OCI-LY7 (cell line): ENCODE measurements around the gene ERBB2. TPM values are rescaled to one million over a fixed set of nuclear protein-coding genes. Genes with fewer than 3 reads are reported as not detected.
A peak's percentile ranks its signal among the peaks of the same experiment; 100 is the strongest.

ENCODE experiments used
- BruUV-seq: library from RNA; stranded (reverse); fragments of 400-500 nt; replicated peaks from 2 replicates; lab custom pipeline; 2021; lab: Mats Ljungman, UMichigan
- CTCF ChIA-PET: fragments of 300-600 bp; sonication (Branson Sonifier 250); formaldehyde crosslinking; loops from one replicate; lab custom pipeline; 2022; ENCODE audit warnings: antibody characterized with exemption; ENCODE audit not compliant: unreplicated experiment; lab: Charles Lee
- POLR2A ChIA-PET: fragments of 300-600 bp; sonication (Branson Sonifier 250); formaldehyde crosslinking; loops from one replicate; lab custom pipeline; 2022; ENCODE audit warnings: antibody characterized with exemption; lab: Charles Lee
- DNase-seq: peaks from one replicate; pipeline ENCODE4 v3.0.0-alpha.2; 2015; ENCODE audit warnings: low spot score
- H2AFZ ChIP-seq: fragments of 200-600 bp; sonication (generic), shearing (Covaris generic); 2 replicates; pipeline ENCODE4 v1.6.1; 2014; ENCODE audit warnings: mild to moderate bottlenecking, antibody characterized with exemption, low read length, moderate library complexity
- H3K27ac ChIP-seq: fragments of 200-600 bp; sonication (generic); 2 replicates; pipeline ENCODE4 v1.5.1; 2014; ENCODE audit warnings: mixed run types, low read depth, mild to moderate bottlenecking, moderate library complexity, low read length, inconsistent platforms; ENCODE audit not compliant: poor library complexity, severe bottlenecking
- H3K36me3 ChIP-seq: fragments of 200-600 bp; sonication (generic); 2 replicates; pipeline ENCODE4 v1.6.1; 2014; ENCODE audit warnings: mild to moderate bottlenecking, antibody characterized with exemption, low read length, moderate library complexity, mixed read lengths; ENCODE audit not compliant: insufficient read depth
- H3K4me1 ChIP-seq: fragments of 200-600 bp; sonication (generic); 2 replicates; pipeline ENCODE4 v1.5.1; 2014; ENCODE audit warnings: mild to moderate bottlenecking, low read length; ENCODE audit not compliant: insufficient read depth, poor library complexity, severe bottlenecking
- H3K4me2 ChIP-seq: fragments of 200-600 bp; sonication (generic); 2 replicates; pipeline ENCODE4 v1.6.1; 2014; ENCODE audit warnings: mild to moderate bottlenecking, low read length
- H3K4me3 ChIP-seq: fragments of 200-600 bp; sonication (generic); 2 replicates; pipeline ENCODE4 v1.5.1; 2014; ENCODE audit warnings: mild to moderate bottlenecking, low read depth, low read length; ENCODE audit not compliant: poor library complexity, severe bottlenecking
- H3K79me2 ChIP-seq: fragments of 200-600 bp; sonication (generic); 2 replicates; pipeline ENCODE4 v1.6.1; 2016; ENCODE audit warnings: low read depth, mild to moderate bottlenecking, low read length, moderate library complexity, mixed read lengths; ENCODE audit not compliant: insufficient read depth
- H3K9me2 ChIP-seq: fragments of 200-600 bp; sonication (generic); 2 replicates; pipeline ENCODE4 v1.6.1; 2016; ENCODE audit warnings: mild to moderate bottlenecking, low read length, mixed read lengths; ENCODE audit not compliant: insufficient read depth
- H3K9me3 ChIP-seq: fragments of 200-600 bp; sonication (generic); 2 replicates; pipeline ENCODE4 v1.6.1; 2014; ENCODE audit warnings: mild to moderate bottlenecking, mixed run types, low read length, mixed read lengths
- H4K20me1 ChIP-seq: fragments of 200-600 bp; sonication (generic); 2 replicates; pipeline ENCODE4 v1.6.1; 2014; ENCODE audit warnings: mild to moderate bottlenecking, antibody characterized with exemption, low read length, moderate library complexity, mixed read lengths; ENCODE audit not compliant: insufficient read depth
- CTCF ChIP-seq: fragments of 200-600 bp; sonication (generic); conservative IDR thresholded peaks from 2 replicates; pipeline ENCODE4 v1.5.1; 2014; ENCODE audit warnings: mild to moderate bottlenecking, antibody characterized with exemption, low read length, moderate library complexity, mixed read lengths
- EZH2phosphoT487 ChIP-seq: fragments of 200-600 bp; sonication (generic); IDR thresholded peaks from 2 replicates; pipeline ENCODE4 v1.6.1; 2018; ENCODE audit warnings: low read depth, borderline replicate concordance, mild to moderate bottlenecking, mixed run types, antibody characterized with exemption, low read length, moderate library complexity, mixed read lengths
- intact Hi-C: fragments of 100-400 bp; cut with micrococcal nuclease; formaldehyde crosslinking; loops from one replicate; pipeline ENCODE4 v1.10.0; 2022; ENCODE audit not compliant: unreplicated experiment
- total RNA-seq, 2 experiments: library from RNA; depleted of rRNA in 1 of 2; stranded (reverse); fragments of >200 nt in 1 of 2; shearing (Covaris generic) in 1 of 2; gene quantifications; 2 replicates each; pipeline ENCODE4 v1.2.3, GENCODE V29; 2014 to 2022

ERBB2 gene
- total RNA-seq, 2 experiments from 2014 or later, result 6.5 to 11.4 TPM

GRCh38 chr17:39769974-39770587 lies 70.2 kb downstream of the ERBB2 start:
- peak overlapping the region; percentile 94 for H3K27ac ChIP-seq
- peak; percentile 67 for DNase-seq
- peaks cover 85% of the 10 kb centered on the region for H3K4me1 ChIP-seq
- H4K20me1 ChIP-seq, result peaks cover under 1% of the 10 kb centered on the region; the same call in 1 of the 2 replicates
- no TSS peak for BruUV-seq
- TF ChIP-seq EZH2phosphoT487 (no peak), CTCF (no peak)
- H2AFZ ChIP-seq, result no peak overlapping the region
- H3K9me3 ChIP-seq, result no peaks in the 10 kb centered on the region
- CTCF ChIA-PET, result no interaction called here
- no peaks in the 10 kb centered on the region for H3K9me2 ChIP-seq
- H3K4me2 ChIP-seq, result peak overlapping the region; percentile 88
- H3K36me3 ChIP-seq, result peaks cover 98% of the 10 kb centered on the region
- H3K79me2 ChIP-seq, result peaks cover 97% of the 10 kb centered on the region
- intact Hi-C loops, result no loop called here
- H3K4me3 ChIP-seq, result peak overlapping the region; percentile 41
- POLR2A ChIA-PET, result interaction anchor here (0.5 to 2.0 kb wide), 5 partner anchors 11 to 388 kb away, joined by 3 to 18 read pairs (median 3); no protein-coding TSS in a partner anchor

- H4K20me1 ChIP-seq, result no peaks in the 10 kb centered on the region
- peaks cover 89% of the 10 kb centered on the region for H3K4me1 ChIP-seq
- ChIA-PET CTCF (no interaction called here), POLR2A (interaction anchor here (0.6 to 1.0 kb wide), 5 partner anchors 13 to 90 kb away, joined by 3 to 9 read pairs (median 3); no protein-coding TSS in a partner anchor)
- H3K9me3 ChIP-seq, result no peaks in the 10 kb centered on the region
- BruUV-seq, result no TSS peak
- no peak overlapping the region for H2AFZ ChIP-seq
- H3K27ac ChIP-seq, result peak overlapping the region; percentile 94
- peak overlapping the region; percentile 74 for H3K4me3 ChIP-seq
- intact Hi-C loops, result no loop called here
- no peak for TF ChIP-seq CTCF
- no peak for TF ChIP-seq EZH2phosphoT487
- peaks cover 97% of the 10 kb centered on the region for H3K79me2 ChIP-seq
- no peaks in the 10 kb centered on the region for H3K9me2 ChIP-seq
- H3K36me3 ChIP-seq, result peaks cover 91% of the 10 kb centered on the region
- DNase-seq, result no peak
- peak overlapping the region; percentile 88 for H3K4me2 ChIP-seq
Observed at GRCh38 chr17:39772415-39772814, 72.6 kb downstream of the ERBB2 start.
